D721Med (cell line): Measurements from ENCODE around the gene TMEM131L.
"Not testable (repeated sequence)": the region's sequence is repeated elsewhere in the genome, so short reads cannot be mapped to it uniquely, and the experiment has no call there.

Experiments used
- DNase-seq: peaks from one replicate; pipeline ENCODE4 v3.0.0; 2011; ENCODE audit warnings: low spot score; ENCODE audit not compliant: insufficient read length
- FAIRE-seq: peaks from 2 replicates; lab custom pipeline; 2011; peaks lifted over from hg19 to GRCh38; lab: Jason Lieb, UNC
- CTCF ChIP-seq: IDR thresholded peaks from 2 replicates; pipeline ENCODE4 v1.5.1; 2012; ENCODE audit warnings: mild to moderate bottlenecking, control low read depth; ENCODE audit not compliant: insufficient read depth; ENCODE audit errors: missing control alignments

Gene TMEM131L

DNA sequence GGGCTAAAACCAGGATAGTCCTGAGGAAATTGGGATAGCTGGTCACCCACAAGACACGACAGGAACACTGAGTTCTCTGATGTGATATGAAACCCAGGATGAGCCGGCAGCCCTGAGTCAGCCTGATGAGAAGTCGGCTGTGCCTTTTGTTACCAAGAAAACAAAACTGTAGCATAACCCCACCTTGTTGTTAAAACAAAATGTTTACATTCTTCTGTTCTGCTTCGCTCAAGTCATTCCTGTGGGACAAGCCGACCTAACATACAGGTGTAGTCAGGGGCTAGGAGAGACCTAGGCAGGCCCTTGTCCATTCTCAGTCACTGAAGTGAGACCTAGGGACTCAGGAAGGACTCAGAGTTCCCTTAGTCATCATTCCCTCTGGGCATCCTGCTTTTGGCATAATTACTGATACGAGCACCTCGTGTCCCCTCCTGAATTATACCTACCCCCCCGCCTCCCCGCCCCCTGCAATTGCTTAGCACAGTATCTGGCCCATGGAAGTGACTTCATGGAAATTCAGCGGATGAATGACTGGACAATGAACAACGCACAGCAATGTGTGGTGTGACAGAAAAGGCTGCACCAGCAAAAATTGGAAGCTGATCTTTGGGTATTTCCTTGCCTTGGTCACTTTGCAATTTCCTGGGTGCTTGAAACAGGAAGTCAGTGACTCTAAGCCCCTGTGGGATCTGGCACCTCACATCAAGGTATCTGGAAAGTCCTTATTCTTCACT, 186.1 kb downstream of the TMEM131L start:
- no peak for TF ChIP-seq CTCF
- FAIRE-seq, result no peak
- no peak for DNase-seq

GRCh38 chr4:153655002-153655541, 188.9 kb downstream of the TMEM131L start:
- no peak for DNase-seq
- no peak for TF ChIP-seq CTCF
- no peak for FAIRE-seq

- FAIRE-seq, result no peak
- TF ChIP-seq CTCF, result no peak
- no peak for DNase-seq
Observed at GRCh38 chr4:153655928-153656327, 189.8 kb downstream of the TMEM131L start.

DNA sequence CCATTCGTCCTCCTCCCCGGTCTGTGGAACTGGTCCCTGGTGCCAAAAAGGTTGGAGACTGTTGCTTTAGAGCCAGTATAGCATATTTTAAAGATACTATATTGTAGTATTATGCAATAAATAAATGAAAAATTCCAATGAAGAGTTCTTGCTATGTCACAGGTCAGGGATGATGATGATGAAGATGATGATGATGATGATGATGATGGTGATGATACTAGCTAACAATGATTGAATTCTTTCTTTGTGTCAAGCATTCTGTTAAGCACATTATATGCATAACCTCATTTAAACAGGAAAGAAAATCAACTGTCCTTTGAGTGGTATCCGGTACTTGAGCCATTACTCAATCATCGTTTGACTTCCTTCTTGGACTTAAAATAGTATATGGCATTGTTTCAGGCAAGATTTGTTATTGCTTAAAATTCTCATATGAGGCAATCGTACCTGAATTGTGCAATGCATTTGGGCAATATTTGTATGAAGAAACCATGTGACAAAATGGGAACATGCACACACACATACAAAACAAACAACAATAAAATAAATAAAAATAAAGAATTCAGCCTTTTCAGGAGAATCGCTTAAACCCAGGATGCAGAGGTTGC, 195.2 kb downstream of the TMEM131L start:
- FAIRE-seq (no peak), DNase-seq (no peak)
- TF ChIP-seq CTCF, result no peak

DNA sequence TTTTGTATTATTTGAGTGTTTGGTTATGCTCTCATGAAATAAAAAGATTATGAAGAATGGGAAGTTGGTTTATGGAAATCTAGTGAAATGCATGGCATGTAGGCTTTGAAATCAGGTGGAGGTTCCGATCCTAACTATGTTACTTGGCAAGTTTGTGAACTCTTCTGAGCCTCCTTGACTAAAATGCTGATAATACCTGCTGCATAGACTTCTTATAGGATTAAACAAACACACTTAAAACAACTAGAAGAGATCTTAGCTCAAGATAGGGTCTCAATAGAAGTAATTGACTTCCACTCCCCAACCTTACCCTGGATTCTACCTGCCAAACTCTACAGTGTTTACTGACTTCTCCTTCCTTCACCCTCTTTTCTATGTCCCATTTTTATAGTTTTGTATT, 195.7 kb downstream of the TMEM131L start:
- DNase-seq, result no peak
- FAIRE-seq, result no peak
- TF ChIP-seq CTCF, result no peak

DNA sequence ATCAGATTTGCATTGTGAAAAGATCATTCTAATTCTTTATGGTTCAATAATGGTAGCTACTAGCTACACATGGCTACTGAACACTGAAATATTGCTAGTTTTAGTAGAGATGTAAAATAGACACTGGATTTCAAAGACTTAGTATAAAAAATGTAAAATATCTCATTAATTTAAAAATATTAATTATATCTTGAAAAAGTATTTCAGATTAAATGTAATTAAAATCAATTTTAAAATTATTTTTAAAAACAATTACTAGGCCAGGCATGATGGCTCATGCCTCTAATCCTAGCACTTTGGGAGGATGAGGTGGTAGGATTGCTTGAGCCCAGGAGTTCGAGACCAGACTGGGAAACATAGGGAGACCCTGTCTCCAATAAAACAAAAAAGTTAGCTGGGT, 197.5 kb downstream of the TMEM131L start:
- FAIRE-seq (no peak), DNase-seq (no peak)
- TF ChIP-seq CTCF, result no peak

DNA sequence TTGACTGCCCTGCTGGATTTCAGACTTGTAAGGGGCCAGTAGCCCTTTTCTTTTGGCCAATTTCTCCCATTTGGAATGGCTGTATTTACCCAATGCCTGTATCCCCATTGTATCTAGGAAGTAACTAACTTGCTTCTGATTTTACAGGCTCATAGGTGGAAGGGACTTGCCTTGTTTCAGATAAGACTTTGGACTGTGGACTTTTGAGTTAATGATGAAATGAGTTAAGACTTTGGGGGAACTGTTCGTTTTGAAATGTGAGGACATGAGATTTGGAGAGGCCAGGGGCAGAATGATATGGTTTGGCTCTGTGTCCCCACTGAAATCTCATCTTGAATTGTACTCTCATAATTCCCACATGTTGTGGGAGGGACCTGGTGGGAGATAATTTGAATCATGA, 200.3 kb downstream of the TMEM131L start:
- not testable (repeated sequence) for DNase-seq, FAIRE-seq
